Dermis blood vessel endothelial cell (primary cell): ENCODE data around the gene TAS2R50. TPM values are rescaled to one million over a fixed set of nuclear protein-coding genes. Genes with fewer than 3 reads are reported as not detected.
A peak's percentile ranks its signal among the peaks of the same experiment; 100 is the strongest.
"Not testable (repeated sequence)": the region's sequence is repeated elsewhere in the genome, so short reads cannot be mapped to it uniquely, and the experiment has no call there.

Experiments used
- DNase-seq: peaks from one replicate; pipeline ENCODE4 v3.0.0; 2010
- total RNA-seq: library from RNA; depleted of rRNA; stranded (reverse); fragments of >200 nt; gene quantifications from 2 replicates; pipeline ENCODE4 v1.2.3, GENCODE V29; 2014

TAS2R50 gene, protein sequence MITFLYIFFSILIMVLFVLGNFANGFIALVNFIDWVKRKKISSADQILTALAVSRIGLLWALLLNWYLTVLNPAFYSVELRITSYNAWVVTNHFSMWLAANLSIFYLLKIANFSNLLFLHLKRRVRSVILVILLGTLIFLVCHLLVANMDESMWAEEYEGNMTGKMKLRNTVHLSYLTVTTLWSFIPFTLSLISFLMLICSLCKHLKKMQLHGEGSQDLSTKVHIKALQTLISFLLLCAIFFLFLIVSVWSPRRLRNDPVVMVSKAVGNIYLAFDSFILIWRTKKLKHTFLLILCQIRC
- 2.3 and 3.6 TPM in 2 replicates for total RNA-seq

DNA sequence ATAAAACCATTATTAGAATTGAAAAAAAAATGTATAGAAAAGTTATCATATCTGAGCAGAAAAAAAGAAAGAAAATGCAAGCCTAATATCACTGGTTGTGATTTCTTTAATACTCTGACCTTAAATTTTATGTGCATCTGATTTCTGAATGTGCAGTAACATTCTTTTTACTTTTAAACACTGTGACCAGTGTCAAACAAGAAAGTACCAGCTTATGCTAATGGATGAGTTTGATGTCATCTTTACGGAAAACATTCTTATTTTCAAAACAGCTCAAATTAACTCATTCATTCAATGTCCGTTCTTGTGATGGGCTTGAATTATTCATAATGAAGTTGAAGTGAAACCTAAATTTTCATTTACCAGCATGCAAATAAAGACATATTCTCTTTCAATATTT is at the start of gene TAS2R50:
Gene TAS2R50, minus strand, starts transcription at position 101 of the 400 bp plus-strand sequence. Its CDS starts 52 bp downstream, at position 49.
- DNase-seq = no peak

GRCh38 chr12:11033959-11034358 is 47.2 kb upstream of the TAS2R50 start:
- not testable (repeated sequence) for DNase-seq

DNA sequence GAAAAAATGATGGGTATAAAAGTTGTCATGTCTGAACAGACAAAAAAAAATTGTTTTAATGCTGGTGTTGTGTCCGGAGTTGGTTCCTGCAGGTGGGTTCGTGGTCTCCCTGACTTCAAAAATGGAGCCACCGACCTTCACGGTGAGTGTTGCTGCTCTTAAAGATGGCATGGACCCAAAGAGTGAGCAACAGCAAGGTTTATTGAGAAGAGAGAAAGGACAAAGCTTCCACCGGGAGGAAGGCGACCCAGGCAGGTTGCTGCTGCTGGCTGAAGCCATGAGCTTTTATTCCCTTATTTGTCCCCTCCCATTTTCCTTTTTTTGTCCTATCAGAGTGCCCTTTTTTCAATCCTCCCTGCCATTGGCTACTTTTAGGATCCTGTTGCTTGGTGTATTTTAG is 44.6 kb upstream of the TAS2R50 start, which contains the start of gene TAS2R31:
Gene TAS2R31, minus strand, starts transcription at position 101 of the 400 bp plus-strand sequence. Its CDS starts 72 bp downstream, at position 29.
- no peak for DNase-seq

DNA sequence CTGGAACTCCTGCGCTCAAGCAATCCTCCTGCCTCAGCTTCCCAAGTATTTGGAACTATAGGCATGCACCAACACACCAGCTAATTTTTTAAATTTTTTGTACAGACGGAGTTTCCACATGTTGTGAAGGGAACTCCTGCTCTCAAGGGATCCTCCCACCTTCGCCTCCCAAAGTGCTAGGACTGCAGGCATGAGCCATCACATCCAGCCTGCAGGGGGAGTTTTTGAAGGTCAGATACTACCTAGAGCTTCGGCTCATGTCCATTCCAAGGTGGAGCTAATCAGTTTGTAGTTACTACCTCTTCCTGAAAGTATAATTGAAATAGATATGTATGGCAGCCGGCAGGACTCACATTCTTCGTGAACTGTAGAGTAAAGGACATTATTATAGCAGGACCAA is 39.4 kb upstream of the TAS2R50 start:
- no peak for DNase-seq

DNA sequence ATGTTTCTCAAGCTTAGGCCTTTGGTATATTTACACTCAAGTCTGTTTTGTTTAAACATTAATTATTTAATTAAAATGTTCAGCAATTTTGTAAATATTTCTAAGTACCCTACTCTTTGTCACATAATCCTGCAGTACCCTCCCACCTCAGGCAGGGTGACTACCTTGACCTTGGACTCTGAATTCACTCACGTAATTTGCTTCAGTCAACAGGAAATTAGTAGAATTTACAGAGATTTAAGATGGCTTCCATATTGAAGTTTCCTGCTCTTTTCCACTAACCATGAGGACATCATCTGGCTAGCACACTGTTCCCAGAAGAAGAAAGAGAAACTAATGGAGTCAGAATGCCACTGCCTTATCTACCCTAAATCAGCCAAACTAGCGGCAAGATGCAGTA is 36.7 kb upstream of the TAS2R50 start:
- no peak for DNase-seq

DNA sequence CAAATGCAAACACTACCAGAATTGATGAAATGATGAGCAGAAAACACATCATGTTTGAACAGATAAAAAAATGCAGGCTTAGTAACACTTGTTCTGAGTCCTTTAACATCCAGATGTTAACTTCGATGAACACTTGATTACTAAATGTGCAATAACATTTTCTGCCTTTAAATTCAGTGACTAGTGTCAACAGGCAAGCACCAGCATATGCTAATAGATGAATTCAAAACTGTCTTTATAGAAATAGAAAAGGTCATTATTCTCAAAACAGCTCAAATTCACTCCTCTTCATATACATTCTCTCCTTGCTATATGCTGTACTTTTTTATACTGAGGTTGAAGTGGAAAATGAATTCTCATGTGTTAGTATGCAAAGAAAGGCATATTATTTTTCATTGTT is 35.8 kb upstream of the TAS2R50 start, which contains the start of gene TAS2R19:
Gene TAS2R19, minus strand, starts transcription at position 101 of the 400 bp plus-strand sequence. Its CDS starts 49 bp downstream, at position 52.
- DNase-seq = no peak

GRCh38 chr12:11016937-11017336 is 30.2 kb upstream of the TAS2R50 start:
- DNase-seq = no peak

- peak; percentile 35 for DNase-seq
Measured at GRCh38 chr12:11015775-11016430, 29.2 kb upstream of the TAS2R50 start.

- DNase-seq = no peak
Measured at GRCh38 chr12:11014234-11014633, 27.5 kb upstream of the TAS2R50 start.

- DNase-seq = no peak
Measured at GRCh38 chr12:11007608-11008007, 20.9 kb upstream of the TAS2R50 start.

DNA sequence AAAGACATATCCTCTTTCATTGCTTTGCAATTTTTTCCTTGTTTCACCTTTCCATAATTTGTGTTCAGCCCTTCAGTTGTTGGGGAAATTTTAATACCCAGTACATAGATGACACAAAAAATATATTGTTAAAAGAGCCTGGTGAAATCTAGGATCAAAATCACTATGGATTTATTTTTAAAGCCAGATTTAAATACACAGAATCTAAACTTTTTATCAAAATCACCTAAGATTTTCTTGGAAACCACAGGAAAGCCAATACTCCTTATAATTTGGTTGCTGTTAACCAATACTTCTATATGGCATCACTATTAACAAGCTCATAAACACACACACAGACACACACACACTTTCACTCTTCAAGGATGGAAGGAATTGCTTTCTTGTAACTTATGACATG is 11.5 kb upstream of the TAS2R50 start, which contains the start of gene TAS2R20:
Gene TAS2R20, minus strand, starts transcription at position 101 of the 400 bp plus-strand sequence. CDS start 429 bp downstream, outside the sequence.
- DNase-seq = no peak

DNA sequence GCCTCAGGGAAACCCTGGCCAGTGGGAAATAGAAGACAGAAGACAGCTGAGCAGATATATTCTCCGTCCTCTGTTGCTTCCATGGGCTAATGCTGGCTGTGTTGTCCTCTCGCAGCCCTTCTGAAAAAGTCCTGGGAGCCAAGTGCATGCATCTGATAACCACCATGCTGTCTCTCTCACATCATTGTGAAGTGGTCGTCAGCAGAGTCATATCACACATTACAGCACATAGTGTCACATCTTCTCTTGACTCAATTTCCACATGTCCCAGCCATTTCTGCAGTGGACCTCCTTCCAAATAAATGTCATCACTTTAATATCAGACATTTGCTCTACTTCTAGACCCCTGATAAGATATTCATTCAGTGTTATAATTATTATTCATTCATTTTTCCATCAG is 7.6 kb upstream of the TAS2R50 start:
- DNase-seq = no peak

DNA sequence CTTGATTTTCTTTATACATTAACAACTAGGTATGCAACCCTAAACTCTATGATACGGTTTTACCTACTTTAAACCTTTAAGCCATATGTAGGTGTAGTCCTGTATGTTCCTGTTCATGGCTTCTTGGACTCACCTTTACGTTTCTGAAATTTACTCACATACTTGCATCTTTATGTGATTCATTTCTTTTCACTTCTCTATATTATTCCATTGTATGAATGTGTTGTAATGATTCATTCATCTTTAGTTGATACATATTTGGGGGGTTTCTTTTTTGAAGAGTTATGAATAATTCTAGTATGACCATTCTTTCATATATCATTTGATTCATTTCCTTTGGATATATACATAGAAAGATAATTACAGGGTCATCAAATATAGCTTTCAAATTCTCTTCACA is 2.4 kb upstream of the TAS2R50 start:
- DNase-seq = no peak

GRCh38 chr12:10982244-10982643 is 4.5 kb downstream of the TAS2R50 start:
- DNase-seq = no peak

- DNase-seq = no peak
Measured at GRCh38 chr12:10974965-10975364, 11.7 kb downstream of the TAS2R50 start.

DNA sequence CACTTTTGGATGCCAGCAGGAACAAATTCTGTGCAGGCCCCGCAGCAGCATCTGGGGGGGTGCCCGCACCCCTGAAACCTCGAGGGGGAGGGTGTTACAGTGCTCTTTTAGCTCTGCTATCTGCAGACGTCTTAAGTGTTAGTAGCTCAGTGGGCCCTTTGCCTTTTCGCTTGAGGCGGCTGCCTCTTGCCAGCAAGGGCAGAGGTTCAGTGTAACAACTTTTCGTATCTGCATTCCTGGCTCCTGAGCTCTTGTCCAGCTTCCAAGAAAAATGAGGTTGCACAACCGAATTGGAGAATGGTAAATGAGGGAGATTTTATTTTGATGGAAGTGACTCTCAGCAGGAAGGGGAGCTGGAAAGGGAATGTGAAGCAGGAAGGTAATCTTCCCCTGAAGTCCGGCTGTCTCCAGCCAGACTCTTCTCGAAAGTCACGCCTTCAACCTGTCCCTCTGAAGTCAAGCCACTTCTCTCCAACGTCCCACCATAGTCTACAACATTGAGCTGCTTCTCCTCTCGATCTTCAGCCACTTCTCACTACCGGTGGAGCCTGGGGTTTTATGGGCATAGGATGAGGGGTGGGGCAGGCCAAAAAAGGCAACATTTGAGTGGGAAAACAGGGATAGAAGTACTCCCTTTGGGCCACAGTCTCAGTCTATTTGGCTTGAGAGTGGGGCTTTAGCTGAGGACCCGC is 17.8 kb downstream of the TAS2R50 start:
- DNase-seq = peak; percentile 26

GRCh38 chr12:10967409-10967808 is 19.3 kb downstream of the TAS2R50 start:
- DNase-seq = peak; percentile 64

DNA sequence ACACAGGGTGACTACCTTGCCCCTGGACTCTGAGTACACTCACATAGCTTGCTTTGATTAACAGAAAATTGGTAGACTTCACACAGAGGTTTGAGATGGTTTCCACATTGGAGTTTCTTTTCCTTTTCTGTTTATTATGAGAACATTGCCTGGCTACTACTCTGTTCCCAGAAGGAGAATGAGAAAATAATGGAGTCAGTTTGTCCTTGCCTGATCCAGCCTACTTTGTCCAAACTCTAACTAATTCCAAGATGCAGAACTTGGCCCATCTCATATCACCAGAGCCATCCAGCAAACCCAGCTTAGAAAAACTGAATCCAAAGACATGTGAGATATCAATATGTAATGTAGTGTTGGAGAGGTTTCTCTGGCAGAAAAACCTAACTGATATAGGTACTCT is 20.4 kb downstream of the TAS2R50 start:
- no peak for DNase-seq

DNA sequence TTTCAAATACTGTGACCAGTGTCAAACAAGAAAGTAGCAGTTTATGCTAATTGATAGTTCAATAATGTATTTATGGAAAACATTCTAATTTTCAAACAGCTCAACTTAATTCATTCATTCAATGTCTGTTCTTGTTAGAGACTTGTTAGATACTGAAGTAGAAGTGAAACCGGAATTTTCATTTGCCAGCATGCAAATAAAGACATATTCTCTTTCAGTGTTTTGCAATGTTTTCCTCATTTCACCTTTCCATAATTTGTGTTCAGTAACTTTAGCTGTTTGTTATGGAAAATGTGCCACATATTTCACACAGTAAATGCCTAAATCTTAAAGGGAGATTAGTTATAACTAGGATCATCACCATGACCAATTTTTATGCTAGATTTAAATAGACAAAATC is 21.2 kb downstream of the TAS2R50 start:
- no peak for DNase-seq

DNA sequence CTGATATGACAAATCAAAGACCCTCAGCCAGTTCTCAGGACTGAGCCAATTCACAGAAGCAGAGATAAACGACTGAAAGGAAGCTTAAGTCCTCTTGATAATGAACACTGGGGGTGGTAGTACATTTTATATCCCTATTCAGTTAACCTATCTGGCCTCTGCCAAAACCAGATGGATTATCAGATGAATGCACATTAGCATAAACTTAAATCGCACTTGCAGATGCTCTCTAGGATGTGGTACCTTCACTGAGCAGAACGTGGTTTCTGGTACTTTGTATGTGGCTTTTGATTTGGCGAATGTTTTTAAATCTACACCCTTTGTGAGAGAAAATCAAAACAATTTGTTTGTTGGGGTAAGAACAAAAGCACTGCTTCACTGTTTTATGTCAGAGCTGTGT is 26.5 kb downstream of the TAS2R50 start:
- DNase-seq = no peak

- peak; percentile 41 for DNase-seq
Measured at GRCh38 chr12:10959804-10960203, 26.9 kb downstream of the TAS2R50 start.

DNA sequence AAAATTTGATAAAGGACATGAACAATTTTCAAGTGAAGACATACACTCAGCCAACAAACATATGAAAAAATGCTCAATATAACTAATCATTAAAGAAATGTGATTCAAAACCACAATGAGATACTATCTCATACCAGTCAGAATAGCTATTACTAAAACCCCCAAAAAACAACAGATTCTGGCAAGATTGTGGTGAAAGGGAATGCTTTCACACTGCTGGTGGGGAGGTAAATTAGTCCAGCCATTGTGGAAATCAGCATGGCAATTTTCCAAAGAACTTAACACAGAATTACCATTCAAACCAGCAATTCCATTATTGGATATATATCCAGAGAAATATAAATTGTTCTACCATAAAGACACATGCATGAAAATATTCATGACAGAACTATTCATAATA is 29.0 kb downstream of the TAS2R50 start:
- no peak for DNase-seq

DNA sequence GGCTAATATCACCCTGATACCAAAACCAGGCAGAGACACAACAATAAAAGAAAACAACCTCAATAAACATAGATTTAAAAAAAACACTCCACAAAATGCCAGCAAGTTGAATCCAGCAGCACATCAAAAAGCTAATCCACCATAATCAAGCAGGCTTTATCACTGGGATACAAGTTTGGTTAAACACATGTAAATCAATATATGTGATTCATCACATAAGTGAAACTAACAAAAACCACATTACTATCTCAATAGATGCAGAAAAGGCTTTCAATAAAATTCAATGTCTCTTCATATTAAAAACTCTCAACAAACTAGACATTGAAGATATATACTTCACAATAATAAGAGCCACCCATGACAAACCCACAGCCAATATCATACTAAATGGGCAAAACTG is 30.6 kb downstream of the TAS2R50 start:
- no peak for DNase-seq
